ENCODE results near the gene ARIH2.
"Not testable (repeated sequence)": the region's sequence is repeated elsewhere in the genome, so short reads cannot be mapped to it uniquely, and the experiment has no call there.

ARIH2 gene

DNA sequence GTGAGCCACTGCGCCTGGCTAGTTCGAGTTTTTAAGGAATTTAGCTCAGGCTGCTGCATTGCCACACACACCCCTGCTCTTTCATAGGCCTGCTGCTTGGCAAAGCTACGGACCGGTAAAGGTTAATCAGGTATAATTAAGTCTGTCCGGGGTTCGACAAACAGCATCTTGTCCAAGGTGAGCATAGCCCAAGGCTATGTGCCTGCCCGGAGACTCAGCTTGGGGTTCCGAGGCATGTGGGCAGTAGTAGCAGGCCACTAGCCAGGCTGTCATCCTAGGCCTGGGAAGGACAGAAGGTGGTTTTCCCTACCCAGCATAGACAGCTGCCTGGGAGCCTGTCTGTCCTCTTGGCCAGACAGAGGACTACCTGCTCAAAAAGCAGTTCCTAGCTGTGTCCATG is 78.0 kb downstream of the ARIH2 start:
- peaks cover 2% of the 10 kb centered on the region for H3K36me3 Mint-ChIP-seq (ENCODE audit: low read depth)
- no peak for ATAC-seq

DNA sequence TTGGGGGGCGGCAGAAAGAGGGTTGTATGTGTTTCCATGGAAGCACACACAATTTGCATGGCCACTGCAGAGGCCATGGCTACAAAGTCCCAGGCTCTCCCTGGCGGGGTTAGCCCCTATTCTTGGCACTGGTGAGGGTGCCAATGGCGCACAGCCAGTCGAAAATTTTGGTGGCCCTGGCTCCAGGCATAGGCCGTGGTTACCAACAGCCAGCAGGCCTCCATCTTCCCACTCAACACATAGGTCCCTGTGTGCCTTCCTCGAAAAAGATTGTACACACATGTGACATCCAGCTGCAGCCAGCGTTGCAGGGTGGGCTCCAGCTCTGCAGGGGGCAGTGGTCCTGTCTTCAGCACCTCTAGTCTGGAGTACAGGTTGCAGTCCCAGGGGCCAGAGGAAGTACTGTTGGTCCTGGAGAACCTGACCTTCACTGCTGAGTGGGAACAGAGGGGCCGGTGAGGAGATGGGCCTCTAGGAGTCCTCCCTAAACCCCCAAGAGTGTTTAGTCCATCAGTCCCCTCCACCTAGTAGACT is 78.5 kb downstream of the ARIH2 start:
- ATAC-seq: no peak
- Mint-ChIP-seq H3K4me1 (peaks cover 11% of the 10 kb centered on the region), H3K27ac (no peak overlapping the region)

More for the DNA sequence above, 78.0 kb downstream of the ARIH2 start:
- peaks cover 15% of the 10 kb centered on the region for H3K4me1 Mint-ChIP-seq
- H3K4me3 Mint-ChIP-seq: no peak overlapping the region
- H3K27ac Mint-ChIP-seq: no peak overlapping the region
- H3K27me3 Mint-ChIP-seq: no peaks in the 10 kb centered on the region
- no peaks in the 10 kb centered on the region for H3K9me3 Mint-ChIP-seq
- no peak for DNase-seq

DNA sequence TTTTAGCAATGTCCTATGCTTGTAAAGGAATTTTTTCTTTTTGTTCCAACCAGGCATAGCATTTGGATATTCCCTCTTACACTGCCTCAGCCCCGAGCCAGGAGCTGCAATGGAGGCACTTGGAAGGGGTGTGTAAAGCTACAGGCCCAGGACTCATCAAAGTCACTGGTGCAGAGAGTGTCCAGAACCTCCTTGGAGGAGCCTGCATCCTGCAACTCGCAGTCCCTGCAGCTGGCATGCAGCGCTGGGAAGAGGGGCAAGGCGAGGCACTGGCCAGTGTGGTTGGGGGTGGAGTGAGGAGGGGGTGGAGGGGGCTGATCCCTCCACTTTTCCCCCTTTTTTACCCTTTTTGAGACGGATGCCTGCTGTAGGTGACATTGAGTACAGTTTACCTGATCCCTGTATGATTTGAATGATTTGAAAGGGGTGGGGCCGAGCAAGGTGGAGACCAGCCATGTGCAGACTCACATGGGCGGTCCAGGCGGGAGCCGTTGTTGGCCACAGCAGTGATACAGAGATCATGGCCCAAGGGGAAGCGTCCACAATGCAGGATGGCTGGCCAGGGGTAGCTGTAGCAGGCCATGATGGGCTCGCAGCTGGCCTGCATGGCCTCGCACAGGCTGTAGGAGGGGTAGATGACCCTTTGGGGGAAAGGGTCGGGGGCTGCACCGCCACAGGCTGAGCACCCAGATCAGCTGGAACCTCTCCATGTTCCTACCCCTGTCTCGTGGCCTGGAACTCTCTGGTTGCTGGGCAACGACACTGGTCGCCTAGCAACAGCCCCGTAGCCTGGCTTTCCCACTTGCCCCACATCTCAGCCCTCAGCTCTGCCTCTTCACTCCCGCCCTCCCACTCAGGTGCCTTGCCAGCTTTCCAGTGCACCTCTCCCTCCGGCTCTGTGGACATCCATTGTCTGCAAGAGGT is 79.3 kb downstream of the ARIH2 start:
- H3K4me1 Mint-ChIP-seq: peaks cover 11% of the 10 kb centered on the region
- no peak for ATAC-seq
- no peak overlapping the region for H3K27ac Mint-ChIP-seq
- no peaks in the 10 kb centered on the region for H3K27me3 Mint-ChIP-seq
- no peaks in the 10 kb centered on the region for H3K9me3 Mint-ChIP-seq
- peaks cover 2% of the 10 kb centered on the region for H3K36me3 Mint-ChIP-seq (ENCODE audit: low read depth)
- no peak for DNase-seq
- H3K4me3 Mint-ChIP-seq: no peak overlapping the region

More for the DNA sequence above, 78.5 kb downstream of the ARIH2 start:
- Mint-ChIP-seq H3K36me3 (ENCODE audit: low read depth) (peaks cover 2% of the 10 kb centered on the region), H3K27me3 (no peaks in the 10 kb centered on the region), H3K4me3 (no peak overlapping the region), H3K9me3 (no peaks in the 10 kb centered on the region)
- DNase-seq: no peak

DNA sequence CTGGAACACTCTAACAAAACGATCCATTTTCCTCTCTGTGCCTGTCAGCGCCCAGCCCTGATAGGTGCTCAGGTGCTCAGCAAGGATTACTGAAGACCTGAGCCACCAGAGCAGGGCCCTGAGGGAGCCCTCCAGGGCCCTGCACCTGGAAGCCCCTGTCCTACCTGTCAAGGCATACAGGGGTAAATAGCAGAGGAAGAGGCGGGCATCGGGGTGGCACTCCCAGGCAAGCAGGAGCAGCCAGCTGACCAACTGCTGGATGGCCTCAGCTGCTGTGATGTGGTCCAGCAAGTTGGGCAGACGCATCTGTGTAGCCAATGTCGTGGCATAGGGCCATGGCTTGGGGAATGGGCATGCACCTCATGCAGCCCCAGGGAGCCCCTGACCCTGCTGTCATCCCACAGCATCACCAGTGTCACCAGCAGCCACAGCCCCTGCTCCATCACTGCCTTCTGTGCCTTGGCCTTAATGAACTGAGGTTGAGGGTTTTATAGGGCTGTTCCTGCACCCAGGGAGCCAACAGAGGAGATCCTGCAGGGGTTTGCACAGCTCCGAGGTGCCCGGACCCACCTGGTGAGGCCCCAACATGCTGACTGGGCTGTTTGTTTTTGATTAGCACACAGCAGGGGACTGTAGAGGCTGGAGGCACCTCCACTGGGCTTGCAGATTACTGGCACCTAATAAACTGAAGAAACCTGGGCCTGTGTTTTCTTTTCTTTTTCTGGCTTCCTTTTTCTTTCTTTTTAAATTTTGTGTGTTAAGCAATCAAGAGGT is 80.6 kb downstream of the ARIH2 start:
- Mint-ChIP-seq H3K4me3 (no peak overlapping the region), H3K36me3 (ENCODE audit: low read depth) (no peaks in the 10 kb centered on the region), H3K27ac (no peak overlapping the region), H3K4me1 (peaks cover 5% of the 10 kb centered on the region), H3K27me3 (no peaks in the 10 kb centered on the region), H3K9me3 (no peaks in the 10 kb centered on the region)
- no peak for DNase-seq
- ATAC-seq: no peak

DNA sequence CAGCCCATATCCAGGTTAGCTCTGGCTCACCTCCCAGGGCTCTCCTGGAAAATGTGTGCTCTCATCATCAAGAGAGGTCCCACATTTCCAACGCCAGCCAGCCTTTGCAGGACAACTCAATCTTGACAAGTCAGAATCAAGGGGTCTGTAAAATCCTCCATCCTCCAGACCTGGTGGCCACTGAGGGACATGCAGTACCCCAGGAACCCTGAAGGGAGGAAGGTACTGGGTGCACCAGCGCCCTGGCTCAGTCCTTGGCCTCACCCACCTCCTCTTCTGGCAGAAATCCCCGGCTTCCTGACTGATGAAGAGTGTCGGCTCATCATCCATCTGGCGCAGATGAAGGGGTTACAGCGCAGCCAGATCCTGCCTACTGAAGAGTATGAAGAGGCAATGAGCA is 82.5 kb downstream of the ARIH2 start:
- Mint-ChIP-seq H3K4me1 (no peaks in the 10 kb centered on the region), H3K36me3 (ENCODE audit: low read depth) (no peaks in the 10 kb centered on the region), H3K4me3 (no peak overlapping the region), H3K27me3 (no peaks in the 10 kb centered on the region), H3K9me3 (no peaks in the 10 kb centered on the region), H3K27ac (no peak overlapping the region)
- ATAC-seq (no peak), DNase-seq (no peak)

DNA sequence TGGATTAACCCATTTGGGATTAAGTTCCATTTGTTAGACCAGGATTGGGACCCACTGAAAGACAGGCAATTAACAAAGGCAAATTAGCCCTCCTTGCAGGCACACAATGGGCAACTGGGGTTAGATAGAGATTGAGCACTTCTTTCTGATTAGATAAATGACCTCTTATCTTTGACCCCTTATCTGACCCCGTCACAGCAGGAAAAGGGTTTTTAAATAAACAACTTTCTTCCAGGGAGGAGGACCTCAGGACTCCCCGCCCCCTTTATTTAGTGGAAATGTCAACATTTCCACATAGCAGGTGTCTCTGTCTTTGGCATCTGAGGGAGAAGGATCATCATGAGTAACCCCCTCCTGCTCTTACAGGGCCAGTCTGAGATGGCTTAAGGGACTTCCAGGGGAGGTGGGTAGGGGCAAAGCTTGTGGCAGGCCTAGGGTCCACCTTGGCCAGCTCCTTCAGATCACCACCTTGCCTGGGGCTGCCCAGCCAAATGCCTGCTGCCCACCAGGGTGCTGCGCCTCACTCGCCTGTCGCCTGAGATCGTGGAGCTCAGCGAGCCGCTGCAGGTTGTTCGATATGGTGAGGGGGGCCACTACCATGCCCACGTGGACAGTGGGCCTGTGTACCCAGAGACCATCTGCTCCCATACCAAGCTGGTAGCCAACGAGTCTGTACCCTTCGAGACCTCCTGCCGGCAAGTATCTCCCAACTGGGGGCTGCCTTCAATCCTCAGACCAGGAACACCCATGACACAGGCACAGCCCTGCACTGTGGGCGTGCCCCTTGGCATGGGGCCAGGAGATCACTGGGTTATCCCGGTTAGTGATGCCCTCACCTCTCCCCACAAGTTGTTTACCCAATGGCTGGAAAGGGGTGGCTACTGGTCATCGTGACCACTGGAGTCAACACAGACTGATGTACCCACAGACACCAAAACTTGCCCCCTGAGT is 86.0 kb downstream of the ARIH2 start:
- peaks cover 10% of the 10 kb centered on the region for H3K36me3 Mint-ChIP-seq (ENCODE audit: low read depth)
- H3K4me3 Mint-ChIP-seq: no peak overlapping the region
- peaks cover 17% of the 10 kb centered on the region for H3K4me1 Mint-ChIP-seq
- ATAC-seq (no peak), DNase-seq (no peak)
- H3K9me3 Mint-ChIP-seq: no peaks in the 10 kb centered on the region
- H3K27me3 Mint-ChIP-seq: no peaks in the 10 kb centered on the region
- no peak overlapping the region for H3K27ac Mint-ChIP-seq

DNA sequence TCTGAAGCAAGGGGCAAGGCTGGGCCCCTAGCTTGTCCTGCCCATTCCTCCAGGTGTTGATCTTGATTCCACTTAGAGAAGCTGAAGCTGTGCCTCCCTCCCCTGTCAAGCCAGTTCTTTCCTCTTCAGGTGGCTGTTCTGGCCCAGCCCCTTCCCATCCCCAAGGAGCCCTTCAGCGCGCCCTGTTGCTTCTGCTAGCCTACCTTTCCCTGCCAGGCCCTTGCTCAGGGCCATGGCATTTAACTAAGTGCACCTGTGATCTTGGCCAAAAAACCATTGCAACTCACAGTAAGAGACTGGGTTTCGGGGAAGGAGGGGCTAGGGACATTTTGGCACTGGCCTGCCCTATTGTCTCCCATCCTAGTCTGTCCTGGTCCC is 86.7 kb downstream of the ARIH2 start:
- H3K27ac Mint-ChIP-seq: no peak overlapping the region
- H3K4me3 Mint-ChIP-seq: no peak overlapping the region
- peaks cover 17% of the 10 kb centered on the region for H3K4me1 Mint-ChIP-seq
- ATAC-seq (no peak), DNase-seq (no peak)
- no peaks in the 10 kb centered on the region for H3K9me3 Mint-ChIP-seq
- peaks cover 10% of the 10 kb centered on the region for H3K36me3 Mint-ChIP-seq (ENCODE audit: low read depth)
- H3K27me3 Mint-ChIP-seq: no peaks in the 10 kb centered on the region

DNA sequence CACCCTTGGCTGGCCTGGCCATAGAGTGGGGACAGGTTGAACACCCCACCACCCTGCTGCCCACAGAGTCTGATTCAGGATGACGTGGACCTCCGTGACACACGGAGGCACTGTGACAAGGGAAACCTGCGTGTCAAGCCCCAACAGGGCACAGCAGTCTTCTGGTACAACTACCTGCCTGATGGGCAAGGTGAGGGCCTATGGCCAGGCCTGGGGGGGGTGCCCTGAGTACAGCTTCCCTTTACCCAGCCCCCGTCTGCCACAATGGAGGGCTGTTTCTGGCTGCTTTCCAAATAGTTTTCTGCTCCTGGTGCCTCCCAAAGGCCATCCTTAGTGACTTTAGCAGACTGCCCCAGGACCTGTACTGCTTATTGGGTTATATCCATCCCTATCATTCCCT is 87.4 kb downstream of the ARIH2 start:
- Mint-ChIP-seq H3K4me3 (peak overlapping the region; percentile 99), H3K27ac (no peak overlapping the region), H3K4me1 (peaks cover 17% of the 10 kb centered on the region), H3K27me3 (no peaks in the 10 kb centered on the region), H3K36me3 (ENCODE audit: low read depth) (peaks cover 10% of the 10 kb centered on the region), H3K9me3 (no peaks in the 10 kb centered on the region)
- DNase-seq (no peak), ATAC-seq (no peak)

DNA sequence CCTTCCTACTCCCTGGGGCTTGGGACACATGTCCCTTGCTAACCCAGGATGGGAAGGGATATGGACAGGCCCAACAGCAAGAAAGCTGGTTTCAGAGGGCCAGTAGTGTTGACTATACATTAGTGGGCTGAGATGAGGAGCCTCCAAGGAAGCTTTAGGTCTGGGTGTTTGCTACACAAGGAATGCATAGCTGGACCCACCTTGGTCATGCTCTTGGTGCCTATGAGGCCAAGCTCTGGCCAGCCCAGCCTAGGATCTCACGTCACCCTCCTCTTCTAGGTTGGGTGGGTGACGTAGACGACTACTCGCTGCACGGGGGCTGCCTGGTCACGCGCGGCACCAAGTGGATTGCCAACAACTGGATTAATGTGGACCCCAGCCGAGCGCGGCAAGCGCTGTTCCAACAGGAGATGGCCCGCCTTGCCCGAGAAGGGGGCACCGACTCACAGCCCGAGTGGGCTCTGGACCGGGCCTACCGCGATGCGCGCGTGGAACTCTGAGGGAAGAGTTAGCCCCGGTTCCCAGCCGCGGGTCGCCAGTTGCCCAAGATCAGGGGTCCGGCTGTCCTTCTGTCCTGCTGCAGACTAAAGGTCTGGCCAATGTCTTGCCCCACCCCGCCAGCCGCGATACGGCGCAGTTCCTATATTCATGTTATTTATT is 87.9 kb downstream of the ARIH2 start:
- Mint-ChIP-seq H3K27ac (peak overlapping the region; percentile 99), H3K27me3 (no peaks in the 10 kb centered on the region), H3K36me3 (ENCODE audit: low read depth) (peaks cover 10% of the 10 kb centered on the region), H3K4me3 (peak overlapping the region; percentile 99), H3K4me1 (peaks cover 17% of the 10 kb centered on the region), H3K9me3 (no peaks in the 10 kb centered on the region)
- ATAC-seq (no peak), DNase-seq (no peak)

DNA sequence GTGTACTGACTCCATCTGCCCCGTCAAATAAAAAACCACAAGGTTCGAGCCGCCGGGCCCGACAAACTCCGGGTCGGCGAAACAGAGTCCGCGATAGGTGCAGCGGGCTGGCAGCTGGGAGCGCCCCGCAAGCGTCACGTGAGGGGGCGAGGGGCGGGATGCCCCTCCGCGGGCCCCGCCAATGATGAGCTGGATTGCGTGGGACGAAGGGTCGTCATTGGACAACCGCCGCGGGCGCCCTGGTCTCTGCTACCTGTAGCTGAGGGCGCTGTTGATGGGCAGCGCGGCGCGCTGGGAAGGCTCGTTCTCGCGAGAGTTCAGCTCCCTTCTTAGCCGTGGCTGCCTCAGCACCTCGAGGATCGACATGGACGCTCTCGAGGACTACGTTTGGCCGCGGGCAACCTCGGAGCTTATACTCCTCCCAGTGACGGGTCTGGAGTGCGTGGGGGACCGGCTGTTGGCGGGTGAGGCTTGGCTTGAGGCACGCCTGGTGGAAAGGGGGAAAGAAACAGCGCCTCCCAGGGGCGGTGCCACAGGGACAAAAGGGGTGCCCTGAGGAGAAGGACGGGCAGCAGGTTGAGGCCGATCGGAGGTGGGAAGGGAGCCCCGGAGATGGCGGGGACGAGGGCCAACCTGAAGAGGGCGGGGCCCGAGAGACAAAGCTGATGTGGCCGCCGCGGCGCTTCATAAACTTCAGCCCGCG is 88.6 kb downstream of the ARIH2 start, which contains the start of gene WDR6:
Gene WDR6, plus strand, starts transcription at position 324 of the 703 bp plus-strand sequence. Its CDS starts 41 bp downstream, at position 365.
- Mint-ChIP-seq H3K4me1 (peaks cover 17% of the 10 kb centered on the region), H3K9me3 (no peaks in the 10 kb centered on the region), H3K27me3 (no peaks in the 10 kb centered on the region), H3K36me3 (ENCODE audit: low read depth) (peaks cover 15% of the 10 kb centered on the region), H3K4me3 (peak within 1 kb of the TSS; percentile 99), H3K27ac (peak within 1 kb of the TSS; percentile 99)
- DNase-seq: peak; percentile 97
- ATAC-seq: peak; percentile 92

DNA sequence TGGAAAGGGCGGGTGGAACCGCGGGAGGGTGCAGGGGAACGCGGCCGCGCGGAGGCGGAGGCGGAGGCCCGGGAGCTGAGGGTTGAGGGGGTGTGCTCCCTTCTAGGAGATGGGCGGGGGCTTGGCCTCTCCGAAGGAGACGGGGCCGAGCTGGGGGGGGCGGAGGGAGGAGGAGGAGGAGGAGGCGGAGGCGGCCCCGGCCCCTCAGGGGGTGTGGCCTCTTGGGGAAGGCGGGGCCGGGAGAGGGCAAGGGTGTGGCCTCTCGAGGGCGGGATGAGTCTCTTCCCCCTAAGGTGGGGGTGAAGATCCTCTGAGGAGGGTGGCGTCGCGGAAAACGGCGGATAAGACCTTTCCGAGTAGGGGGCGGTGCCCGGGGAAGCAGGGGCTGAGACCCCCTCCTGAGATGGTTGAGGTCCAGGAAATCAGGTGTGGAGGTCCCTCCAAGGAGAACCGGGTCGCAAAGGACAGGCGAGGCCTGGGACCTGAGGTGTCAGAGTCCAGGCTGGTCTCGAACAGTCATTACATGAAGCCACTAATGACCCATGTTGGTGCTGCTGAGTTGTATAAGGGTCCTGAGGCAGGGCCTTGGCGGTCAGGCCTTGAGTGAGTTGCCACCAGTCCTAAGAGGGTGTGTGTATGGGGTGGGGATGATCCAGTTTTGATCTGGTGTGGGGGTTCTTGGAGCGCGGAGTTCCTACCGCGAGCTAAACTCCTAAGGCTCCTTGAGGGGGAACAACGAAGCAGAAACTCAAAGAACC is 89.3 kb downstream of the ARIH2 start:
- Mint-ChIP-seq H3K4me1 (peaks cover 17% of the 10 kb centered on the region), H3K27me3 (no peaks in the 10 kb centered on the region), H3K9me3 (no peaks in the 10 kb centered on the region), H3K4me3 (peak overlapping the region; percentile 99), H3K36me3 (ENCODE audit: low read depth) (peaks cover 18% of the 10 kb centered on the region), H3K27ac (peak overlapping the region; percentile 99)
- DNase-seq: peak; percentile 89
- ATAC-seq: peak; percentile 55

DNA sequence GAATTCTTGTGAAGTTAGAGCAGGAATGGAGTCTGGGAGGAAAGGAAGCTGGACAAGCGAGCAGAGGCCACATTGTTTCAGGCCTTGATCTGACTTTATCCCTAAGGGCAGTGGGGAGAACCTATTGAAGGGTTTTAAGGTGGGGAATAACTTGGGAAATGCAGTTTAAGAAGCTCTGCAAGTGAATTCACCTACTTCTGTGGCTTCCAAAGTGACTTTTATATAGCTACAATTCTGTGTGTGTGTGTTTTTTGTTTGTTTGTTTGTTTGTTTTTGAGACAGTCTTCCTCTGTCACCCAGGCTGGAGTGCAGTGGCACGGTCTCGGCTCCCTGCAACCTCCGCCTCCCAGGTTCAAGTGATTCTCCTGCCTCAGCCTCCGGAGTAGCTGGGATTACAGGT is 90.0 kb downstream of the ARIH2 start:
- not testable (repeated sequence) for H3K9me3 Mint-ChIP-seq, ATAC-seq, DNase-seq, H3K27me3 Mint-ChIP-seq
- H3K27ac Mint-ChIP-seq: peak overlapping the region; percentile 99
- H3K4me3 Mint-ChIP-seq: peak overlapping the region; percentile 99
- peaks cover 17% of the 10 kb centered on the region for H3K4me1 Mint-ChIP-seq
- H3K36me3 Mint-ChIP-seq (ENCODE audit: low read depth): peaks cover 18% of the 10 kb centered on the region

Measured in activated naive CD8-positive, alpha-beta T cell treated with anti-CD3 and anti-CD28 coated beads, Interleukin-2, amount 50 U/mL, for 24 hours (primary cell).